Smooth muscle cell (in vitro differentiated cells): ENCODE data around the gene YIPF7. TPM values are rescaled to one million over a fixed set of nuclear protein-coding genes. Genes with fewer than 3 reads are reported as not detected.

Source experiments
- DNase-seq: peaks from one replicate; lab custom pipeline; 2025; ENCODE audit not compliant: unreplicated experiment; lab: John Stamatoyannopoulos, UW
- H2AFZ ChIP-seq: fragments of 200-600 bp; sonication (generic); 2 replicates; pipeline ENCODE4 v1.6.0; 2016; ENCODE audit warnings: antibody characterized with exemption, low read depth, mild to moderate bottlenecking
- H3F3A ChIP-seq: fragments of 200-600 bp; sonication (generic); 2 replicates; pipeline ENCODE4 v1.6.0; 2017; ENCODE audit warnings: antibody characterized with exemption, low read depth
- H3K27ac ChIP-seq: fragments of 200-600 bp; sonication (generic); 2 replicates; pipeline ENCODE4 v1.5.1; 2016; ENCODE audit warnings: low read depth, mild to moderate bottlenecking
- H3K27me3 ChIP-seq: fragments of 200-600 bp; sonication (generic); 2 replicates; pipeline ENCODE4 v1.6.1; 2016; ENCODE audit warnings: low read depth, mild to moderate bottlenecking
- H3K36me3 ChIP-seq: fragments of 200-600 bp; sonication (generic); 2 replicates; pipeline ENCODE4 v1.5.1; 2016; ENCODE audit warnings: low read depth
- H3K4me1 ChIP-seq: fragments of 200-600 bp; sonication (generic); 2 replicates; pipeline ENCODE4 v1.5.1; 2016; ENCODE audit warnings: low read depth
- H3K4me2 ChIP-seq: fragments of 200-600 bp; sonication (generic); 2 replicates; pipeline ENCODE4 v1.6.0; 2016; ENCODE audit warnings: mild to moderate bottlenecking
- H3K4me3 ChIP-seq: fragments of 200-600 bp; sonication (generic); 2 replicates; pipeline ENCODE4 v1.5.1; 2016; ENCODE audit warnings: mild to moderate bottlenecking
- H3K79me2 ChIP-seq: fragments of 200-600 bp; sonication (generic); 2 replicates; pipeline ENCODE4 v1.6.0; 2016; ENCODE audit warnings: low read depth, mild to moderate bottlenecking
- H3K9ac ChIP-seq: fragments of 200-600 bp; sonication (generic); 2 replicates; pipeline ENCODE4 v1.6.0; 2016; ENCODE audit warnings: low read depth
- H3K9me3 ChIP-seq: fragments of 200-600 bp; sonication (generic); replicated peaks from 2 replicates; pipeline ENCODE4 v1.5.1; 2016; ENCODE audit warnings: low read depth
- H4K20me1 ChIP-seq: fragments of 200-600 bp; sonication (generic); 2 replicates; pipeline ENCODE4 v1.6.0; 2016; ENCODE audit warnings: low read depth
- CTCF ChIP-seq: fragments of 200-600 bp; sonication (generic); IDR thresholded peaks from 2 replicates; pipeline ENCODE4 v1.5.1; 2017; ENCODE audit warnings: borderline replicate concordance, mild to moderate bottlenecking, antibody characterized with exemption; ENCODE audit not compliant: insufficient read depth, poor library complexity, severe bottlenecking
- WGBS: methylation state at CpG from one replicate; pipeline ENCODE4 v1.1.7; 2016; ENCODE audit warnings: low lambda C conversion rate; 5-methylcytosine and 5-hydroxymethylcytosine counted together
- polyA plus RNA-seq: library from polyadenylated mRNA; unstranded; fragments of >200 nt; fragmentation: Nextera tagmentation; extraction: Ambion mirVana; gene quantifications from 2 replicates; pipeline ENCODE4 v1.2.1, GENCODE V29; 2016
- total RNA-seq: library from RNA; depleted of rRNA; stranded (reverse); fragments of >200 nt; gene quantifications from 2 replicates; pipeline ENCODE4 v1.2.3, GENCODE V29; 2014

Gene YIPF7
- total RNA-seq (not detected in 2 replicates), polyA plus RNA-seq (0.45 TPM in 1 of 2 replicates, not detected in the other)

GRCh38 chr4:44651425-44651824, at the start of gene YIPF7:
Gene YIPF7 (minus strand): TSS chr4:44651625. CDS start chr4:44650100, 1,525 bp downstream.
- H3K36me3 ChIP-seq, result no peaks in the 10 kb centered on the region
- no peaks in the 10 kb centered on the region for H3F3A ChIP-seq
- H3K27ac ChIP-seq, result no peak within 1 kb of the TSS
- no peaks in the 10 kb centered on the region for H4K20me1 ChIP-seq
- no peaks in the 10 kb centered on the region for H3K79me2 ChIP-seq
- H3K9me3 ChIP-seq, result no peaks in the 10 kb centered on the region
- TF ChIP-seq CTCF, result no peak
- DNase-seq, result no peak
- no peak within 1 kb of the TSS for H3K4me3 ChIP-seq
- no peak within 1 kb of the TSS for H2AFZ ChIP-seq
- no peak within 1 kb of the TSS for H3K4me2 ChIP-seq
- no peaks in the 10 kb centered on the region for H3K27me3 ChIP-seq
- no peak within 1 kb of the TSS for H3K9ac ChIP-seq
- H3K4me1 ChIP-seq, result peaks cover 7% of the 10 kb centered on the region
- 78% methylated on average over 1 of the region's 1 CpG for WGBS

GRCh38 chr4:44701037-44701436, 49.6 kb upstream of the YIPF7 start:
- H3K36me3 ChIP-seq, result peaks cover 21% of the 10 kb centered on the region
- H3K9me3 ChIP-seq, result no peaks in the 10 kb centered on the region
- H3K4me1 ChIP-seq, result no peaks in the 10 kb centered on the region
- no peak overlapping the region for H3K4me2 ChIP-seq
- no peak for DNase-seq
- no peak overlapping the region for H3K27ac ChIP-seq
- no peak for TF ChIP-seq CTCF
- WGBS, result 96% methylated on average over 2 of the region's 2 CpGs
- no peak overlapping the region for H3K9ac ChIP-seq
- H2AFZ ChIP-seq, result no peak overlapping the region
- no peak overlapping the region for H3K4me3 ChIP-seq
- H3F3A ChIP-seq, result no peaks in the 10 kb centered on the region
- H3K27me3 ChIP-seq, result no peaks in the 10 kb centered on the region
- H4K20me1 ChIP-seq, result no peaks in the 10 kb centered on the region
- no peaks in the 10 kb centered on the region for H3K79me2 ChIP-seq

- Histone ChIP-seq H3K9me3 (no peaks in the 10 kb centered on the region), H2AFZ (no peak overlapping the region), H3K27ac (no peak overlapping the region), H3K4me3 (no peak overlapping the region), H3K4me2 (no peak overlapping the region), H4K20me1 (no peaks in the 10 kb centered on the region), H3K9ac (no peak overlapping the region), H3K36me3 (peaks cover 27% of the 10 kb centered on the region), H3K27me3 (no peaks in the 10 kb centered on the region), H3K79me2 (no peaks in the 10 kb centered on the region), H3K4me1 (no peaks in the 10 kb centered on the region), H3F3A (no peaks in the 10 kb centered on the region)
- no peak for DNase-seq
- 100% methylated on average over 1 of the region's 1 CpG for WGBS
- no peak for TF ChIP-seq CTCF
Observed at GRCh38 chr4:44700427-44700826, 49.0 kb upstream of the YIPF7 start.

- TF ChIP-seq CTCF, result no peak
- Histone ChIP-seq H3K9me3 (no peaks in the 10 kb centered on the region), H3K27ac (no peak overlapping the region), H3K4me2 (no peak overlapping the region), H3K79me2 (peaks cover 17% of the 10 kb centered on the region), H3F3A (no peaks in the 10 kb centered on the region), H3K4me3 (no peak overlapping the region), H3K4me1 (peaks cover 12% of the 10 kb centered on the region), H3K36me3 (peaks cover 24% of the 10 kb centered on the region), H3K27me3 (no peaks in the 10 kb centered on the region), H3K9ac (no peak overlapping the region), H2AFZ (no peak overlapping the region), H4K20me1 (no peaks in the 10 kb centered on the region)
- no peak for DNase-seq
- WGBS, result 95% methylated on average over 1 of the region's 1 CpG
Observed at GRCh38 chr4:44684648-44685047, 33.2 kb upstream of the YIPF7 start.
